ENCODE data around the gene PDE6B.
"Not testable (repeated sequence)": the region's sequence is repeated elsewhere in the genome, so short reads cannot be mapped to it uniquely, and the experiment has no call there.

The PDE6B gene

GRCh38 chr4:669806-670559, 44.6 kb downstream of the PDE6B start:
- not testable (repeated sequence) for H3K9me3 ChIP-seq (ENCODE audit: control insufficient read depth, insufficient read depth, low read length); H3K27ac ChIP-seq (ENCODE audit: low read depth, low read length); H3K4me1 ChIP-seq (ENCODE audit: control insufficient read depth, insufficient read depth, low read length); H3K27me3 ChIP-seq (ENCODE audit: control insufficient read depth, insufficient read depth, low read length); H3K4me3 ChIP-seq (ENCODE audit: low read depth, low read length); H3K9ac ChIP-seq (ENCODE audit: low read depth, low read length)
- peaks cover 20% of the 10 kb centered on the region for H3K36me3 ChIP-seq (ENCODE audit: control insufficient read depth, insufficient read depth, low read length)

- Histone ChIP-seq H3K27ac (ENCODE audit: low read depth, low read length) (no peak overlapping the region), H3K9ac (ENCODE audit: low read depth, low read length) (no peak overlapping the region), H3K9me3 (ENCODE audit: control insufficient read depth, insufficient read depth, low read length) (no peaks in the 10 kb centered on the region), H3K36me3 (ENCODE audit: control insufficient read depth, insufficient read depth, low read length) (peaks cover 20% of the 10 kb centered on the region), H3K4me1 (ENCODE audit: control insufficient read depth, insufficient read depth, low read length) (peaks cover 8% of the 10 kb centered on the region), H3K4me3 (ENCODE audit: low read depth, low read length) (no peak overlapping the region), H3K27me3 (ENCODE audit: control insufficient read depth, insufficient read depth, low read length) (no peaks in the 10 kb centered on the region)
Observed at GRCh38 chr4:671769-672168, 46.4 kb downstream of the PDE6B start.

- Histone ChIP-seq H3K9ac (ENCODE audit: low read depth, low read length) (peak overlapping the region; percentile 92), H3K4me1 (ENCODE audit: control insufficient read depth, insufficient read depth, low read length) (peaks cover 8% of the 10 kb centered on the region), H3K36me3 (ENCODE audit: control insufficient read depth, insufficient read depth, low read length) (peaks cover 20% of the 10 kb centered on the region), H3K9me3 (ENCODE audit: control insufficient read depth, insufficient read depth, low read length) (no peaks in the 10 kb centered on the region), H3K4me3 (ENCODE audit: low read depth, low read length) (peak overlapping the region; percentile 94), H3K27me3 (ENCODE audit: control insufficient read depth, insufficient read depth, low read length) (no peaks in the 10 kb centered on the region), H3K27ac (ENCODE audit: low read depth, low read length) (peak overlapping the region; percentile 85)
Observed at GRCh38 chr4:673349-674091, 48.1 kb downstream of the PDE6B start.

GRCh38 chr4:674172-675035, 49.0 kb downstream of the PDE6B start, which contains the start of the genes ATP5ME and MYL5:
TSS of gene ATP5ME (minus strand) at chr4:674276. CDS start at chr4:674247, 29 bp downstream.
TSS of gene MYL5 (plus strand) at chr4:674542. CDS start at chr4:678027, 3,485 bp downstream.
- Histone ChIP-seq H3K9ac (ENCODE audit: low read depth, low read length) (peak within 1 kb of the TSS; percentile 92), H3K4me3 (ENCODE audit: low read depth, low read length) (peak within 1 kb of the TSS; percentile 94), H3K36me3 (ENCODE audit: control insufficient read depth, insufficient read depth, low read length) (peaks cover 20% of the 10 kb centered on the region), H3K27ac (ENCODE audit: low read depth, low read length) (peak within 1 kb of the TSS; percentile 85), H3K4me1 (ENCODE audit: control insufficient read depth, insufficient read depth, low read length) (peaks cover 8% of the 10 kb centered on the region), H3K9me3 (ENCODE audit: control insufficient read depth, insufficient read depth, low read length) (no peaks in the 10 kb centered on the region), H3K27me3 (ENCODE audit: control insufficient read depth, insufficient read depth, low read length) (no peaks in the 10 kb centered on the region)

- Histone ChIP-seq H3K9me3 (ENCODE audit: control insufficient read depth, insufficient read depth, low read length) (no peaks in the 10 kb centered on the region), H3K27ac (ENCODE audit: low read depth, low read length) (no peak overlapping the region), H3K4me3 (ENCODE audit: low read depth, low read length) (peak overlapping the region; percentile 76), H3K36me3 (ENCODE audit: control insufficient read depth, insufficient read depth, low read length) (peaks cover 20% of the 10 kb centered on the region), H3K27me3 (ENCODE audit: control insufficient read depth, insufficient read depth, low read length) (no peaks in the 10 kb centered on the region), H3K4me1 (ENCODE audit: control insufficient read depth, insufficient read depth, low read length) (peaks cover 10% of the 10 kb centered on the region), H3K9ac (ENCODE audit: low read depth, low read length) (peak overlapping the region; percentile 69)
Observed at GRCh38 chr4:675036-675882, 49.9 kb downstream of the PDE6B start.

GRCh38 chr4:675980-676870, 50.9 kb downstream of the PDE6B start:
- H3K4me1 ChIP-seq (ENCODE audit: control insufficient read depth, insufficient read depth, low read length), result peaks cover 16% of the 10 kb centered on the region
- no peak overlapping the region for H3K27ac ChIP-seq (ENCODE audit: low read depth, low read length)
- no peak overlapping the region for H3K4me3 ChIP-seq (ENCODE audit: low read depth, low read length)
- H3K9me3 ChIP-seq (ENCODE audit: control insufficient read depth, insufficient read depth, low read length), result no peaks in the 10 kb centered on the region
- H3K36me3 ChIP-seq (ENCODE audit: control insufficient read depth, insufficient read depth, low read length), result peaks cover 20% of the 10 kb centered on the region
- H3K9ac ChIP-seq (ENCODE audit: low read depth, low read length), result no peak overlapping the region
- H3K27me3 ChIP-seq (ENCODE audit: control insufficient read depth, insufficient read depth, low read length), result no peaks in the 10 kb centered on the region

GRCh38 chr4:676871-677235, 51.5 kb downstream of the PDE6B start:
- H3K27ac ChIP-seq (ENCODE audit: low read depth, low read length), result no peak overlapping the region

GRCh38 chr4:677431-678293, 52.3 kb downstream of the PDE6B start:
- Histone ChIP-seq H3K9ac (ENCODE audit: low read depth, low read length) (no peak overlapping the region), H3K4me1 (ENCODE audit: control insufficient read depth, insufficient read depth, low read length) (peaks cover 16% of the 10 kb centered on the region)

More at GRCh38 chr4:676871-677235, 51.5 kb downstream of the PDE6B start:
- Histone ChIP-seq H3K4me3 (ENCODE audit: low read depth, low read length) (no peak overlapping the region), H3K9ac (ENCODE audit: low read depth, low read length) (no peak overlapping the region), H3K4me1 (ENCODE audit: control insufficient read depth, insufficient read depth, low read length) (peaks cover 16% of the 10 kb centered on the region), H3K36me3 (ENCODE audit: control insufficient read depth, insufficient read depth, low read length) (peaks cover 15% of the 10 kb centered on the region), H3K9me3 (ENCODE audit: control insufficient read depth, insufficient read depth, low read length) (no peaks in the 10 kb centered on the region), H3K27me3 (ENCODE audit: control insufficient read depth, insufficient read depth, low read length) (no peaks in the 10 kb centered on the region)

More at GRCh38 chr4:677431-678293, 52.3 kb downstream of the PDE6B start:
- Histone ChIP-seq H3K27ac (ENCODE audit: low read depth, low read length) (no peak overlapping the region), H3K27me3 (ENCODE audit: control insufficient read depth, insufficient read depth, low read length) (no peaks in the 10 kb centered on the region), H3K4me3 (ENCODE audit: low read depth, low read length) (no peak overlapping the region), H3K36me3 (ENCODE audit: control insufficient read depth, insufficient read depth, low read length) (peaks cover 7% of the 10 kb centered on the region), H3K9me3 (ENCODE audit: control insufficient read depth, insufficient read depth, low read length) (no peaks in the 10 kb centered on the region)
